ENCODE measurements around the gene CDH4.

CDH4 gene

DNA sequence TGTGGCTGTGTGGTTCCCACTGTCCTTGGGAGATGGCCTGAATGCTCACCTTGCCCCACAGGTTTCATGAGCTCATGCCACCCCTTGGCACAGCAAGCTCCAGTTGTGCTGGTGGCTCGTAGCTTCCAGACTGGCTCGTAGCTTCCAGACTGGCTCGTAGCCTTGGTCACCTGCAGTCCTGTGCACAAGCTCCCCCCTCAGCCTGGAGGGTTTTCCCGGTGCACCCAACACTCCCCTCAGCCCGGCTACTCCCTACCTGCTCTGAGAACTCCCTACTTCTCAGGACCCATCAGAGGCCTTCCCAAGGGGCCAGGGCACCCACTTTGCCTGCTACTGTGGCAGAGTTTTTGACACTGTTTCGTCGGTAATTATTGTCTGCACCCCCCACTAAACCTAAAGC is 528.0 kb downstream of the CDH4 start:
- DNase-seq: no peak

DNA sequence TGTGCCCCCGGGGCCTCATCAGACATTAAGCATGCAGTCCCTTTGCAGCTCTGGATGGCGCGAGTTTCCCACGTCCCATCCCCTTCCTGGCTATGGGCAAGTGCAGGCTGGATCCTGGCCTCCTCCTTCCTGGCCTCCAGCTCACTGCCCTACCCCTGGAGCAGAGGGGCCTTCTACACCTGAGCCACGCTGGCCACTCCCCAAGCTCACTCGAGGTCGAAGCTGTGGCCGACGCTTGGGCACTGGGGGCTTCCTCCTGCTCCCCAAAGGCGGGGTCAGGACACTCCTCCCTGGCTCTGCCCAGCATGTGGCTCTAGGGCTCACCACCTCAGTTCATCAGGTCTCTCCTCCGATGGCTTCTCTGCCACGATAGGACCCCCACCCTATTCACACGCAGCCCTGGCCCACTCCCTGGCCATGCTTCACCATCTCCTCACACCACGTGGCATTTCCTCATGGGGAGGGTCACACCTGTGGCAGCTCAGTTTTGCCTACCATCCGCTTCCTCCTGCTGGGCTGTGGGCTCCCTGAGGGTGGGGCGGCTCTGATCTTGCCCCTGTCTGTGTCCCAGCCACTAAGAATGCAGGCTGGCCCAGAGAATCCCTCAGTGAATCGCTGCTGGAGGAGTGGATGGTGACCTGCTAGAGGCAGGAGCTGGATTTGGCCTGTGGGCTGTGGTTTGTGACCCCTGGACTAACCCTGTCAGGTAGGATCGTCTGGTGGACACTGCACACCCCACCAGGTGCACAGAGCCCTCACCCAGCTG is 532.9 kb downstream of the CDH4 start:
- no peak for DNase-seq

DNA sequence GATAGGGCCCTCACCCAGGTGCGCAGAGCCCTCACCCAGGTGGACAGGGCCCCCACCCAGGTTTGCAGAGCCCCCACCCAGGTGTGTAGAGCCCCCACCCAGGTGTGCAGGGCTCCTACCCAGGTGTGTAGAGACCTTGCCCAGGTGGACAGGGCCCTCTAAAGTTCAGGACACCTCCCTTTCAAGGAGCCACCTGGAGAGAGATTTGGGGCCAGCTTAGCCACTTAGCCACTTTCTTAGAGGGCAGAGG is 533.4 kb downstream of the CDH4 start:
- DNase-seq: no peak

- DNase-seq: no peak
Measured at GRCh38 chr20:61786230-61786629, 534.2 kb downstream of the CDH4 start.

- no peak for DNase-seq
Measured at GRCh38 chr20:61788343-61788742, 536.3 kb downstream of the CDH4 start.

- DNase-seq: no peak
Measured at GRCh38 chr20:61789329-61789728, 537.3 kb downstream of the CDH4 start.

GRCh38 chr20:61790116-61790827 is 538.2 kb downstream of the CDH4 start:
- no peak for DNase-seq

DNA sequence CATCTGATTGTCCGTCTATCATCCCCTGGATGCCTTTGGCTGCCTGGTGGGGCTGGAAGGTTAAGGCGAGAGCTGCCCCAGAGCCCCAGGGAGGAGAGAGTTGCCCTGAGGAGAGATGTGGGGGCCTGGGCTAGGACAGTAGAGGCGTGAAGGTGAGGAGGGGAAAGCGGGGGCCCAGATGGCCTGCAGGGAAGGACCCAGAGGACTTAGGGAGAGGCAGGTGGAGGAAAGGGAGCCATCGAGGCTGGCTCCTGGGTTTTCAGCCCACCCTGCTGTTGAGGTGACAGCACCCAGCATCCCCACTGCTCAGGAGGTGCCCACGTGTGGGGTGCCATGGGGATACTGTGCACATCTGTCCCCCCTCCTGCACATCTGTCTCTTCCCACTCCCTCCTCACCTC is 539.9 kb downstream of the CDH4 start:
- DNase-seq: no peak

- no peak for DNase-seq
Measured at GRCh38 chr20:61795669-61796630, 543.9 kb downstream of the CDH4 start.

DNA sequence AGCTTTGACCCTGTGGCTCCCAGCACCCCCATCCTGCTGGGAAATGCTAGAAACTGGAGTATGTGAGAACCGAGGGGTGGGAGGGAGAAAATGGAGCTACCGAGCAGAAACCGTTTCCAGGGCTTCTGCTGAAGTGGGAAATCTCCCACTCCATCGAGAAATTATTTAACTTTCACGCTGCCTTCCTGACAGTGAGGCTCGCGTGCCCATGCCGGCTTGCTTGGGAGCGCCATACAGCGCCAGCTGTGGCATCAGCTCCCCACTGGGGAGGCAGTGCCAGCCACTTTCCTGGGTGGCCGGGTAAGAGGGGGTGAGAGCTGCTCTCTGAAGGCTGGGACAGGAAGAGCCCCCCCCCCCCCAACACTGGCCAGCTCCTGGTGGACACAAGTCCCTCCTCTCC is 544.7 kb downstream of the CDH4 start:
- no peak for DNase-seq

- DNase-seq: no peak
Measured at GRCh38 chr20:61797200-61797599, 545.1 kb downstream of the CDH4 start.

- no peak for DNase-seq
Measured at GRCh38 chr20:61797971-61798411, 545.9 kb downstream of the CDH4 start.

DNA sequence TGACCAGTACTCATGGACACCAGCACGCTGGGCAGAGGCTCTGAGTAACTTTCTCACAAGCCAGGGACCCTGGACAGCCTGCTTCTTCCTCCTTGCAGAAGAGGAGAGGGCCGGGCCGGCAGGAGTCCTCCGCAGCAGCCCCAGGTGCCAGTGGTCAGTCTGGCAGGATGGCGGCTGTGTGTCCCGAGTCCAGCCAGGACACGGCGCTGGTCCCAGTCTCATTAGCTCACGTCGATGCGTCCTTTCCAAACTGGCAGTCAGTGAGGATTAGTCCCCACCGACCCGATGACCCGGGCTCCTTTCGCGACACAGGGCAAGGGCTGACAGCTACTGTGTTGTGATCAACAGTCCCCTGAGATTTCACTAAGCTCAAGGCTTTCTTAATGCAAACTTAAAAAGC is 546.6 kb downstream of the CDH4 start:
- no peak for DNase-seq

GRCh38 chr20:61799394-61799923 is 547.4 kb downstream of the CDH4 start:
- DNase-seq: no peak

DNA sequence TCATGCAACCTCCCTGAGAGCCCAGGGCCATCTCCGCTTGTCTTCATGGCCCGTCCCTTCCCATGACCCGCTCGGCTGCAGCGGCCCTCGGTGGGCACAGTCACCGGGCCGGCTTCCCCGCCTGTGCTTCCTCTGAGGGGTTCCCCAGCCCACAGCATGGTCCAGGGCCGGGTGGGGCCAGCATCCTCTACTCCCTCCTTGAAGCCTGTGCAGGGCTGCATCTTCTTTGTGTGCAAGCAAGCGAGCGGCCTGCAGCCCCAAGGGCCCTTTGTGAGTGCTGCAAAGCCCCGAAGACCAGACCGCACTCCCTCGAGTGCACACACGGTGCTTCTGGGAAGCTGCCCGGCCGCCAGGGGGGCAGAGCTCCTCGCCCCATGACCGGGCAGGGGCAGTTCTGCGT is 547.9 kb downstream of the CDH4 start:
- no peak for DNase-seq

DNA sequence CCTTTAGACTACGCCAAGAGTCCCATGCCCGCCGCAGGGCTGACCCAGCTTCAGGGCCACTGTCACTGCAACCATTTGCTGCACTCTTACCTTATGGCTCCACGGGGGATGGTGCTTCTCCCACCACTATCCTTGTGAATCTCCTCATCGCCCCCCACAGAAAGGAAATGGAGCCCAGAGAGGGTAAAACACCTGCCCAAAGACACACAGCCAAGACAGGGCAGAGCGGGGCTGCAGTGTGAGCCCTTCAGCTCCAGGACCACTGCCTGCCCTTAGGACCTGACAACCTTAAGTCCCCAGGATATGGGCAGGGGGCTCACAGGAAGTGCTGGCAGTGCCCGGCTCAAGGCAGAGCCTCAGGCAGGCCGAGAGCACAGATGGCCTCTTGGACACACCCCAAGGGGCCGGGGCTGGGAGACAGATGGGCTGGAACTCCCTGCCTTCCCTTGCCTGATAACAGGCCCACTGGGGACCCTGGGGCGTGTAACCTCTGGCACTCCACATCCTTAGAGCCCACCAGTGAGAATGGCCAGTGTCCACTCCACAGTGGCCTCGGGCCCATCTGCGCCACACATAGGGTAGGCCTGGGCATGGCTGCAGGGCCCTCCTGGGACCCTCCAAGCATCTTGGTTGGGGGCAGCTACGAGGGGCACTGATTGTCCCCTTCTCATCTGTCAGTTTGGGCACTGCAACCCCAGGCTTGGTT is 548.5 kb downstream of the CDH4 start:
- no peak for DNase-seq

DNA sequence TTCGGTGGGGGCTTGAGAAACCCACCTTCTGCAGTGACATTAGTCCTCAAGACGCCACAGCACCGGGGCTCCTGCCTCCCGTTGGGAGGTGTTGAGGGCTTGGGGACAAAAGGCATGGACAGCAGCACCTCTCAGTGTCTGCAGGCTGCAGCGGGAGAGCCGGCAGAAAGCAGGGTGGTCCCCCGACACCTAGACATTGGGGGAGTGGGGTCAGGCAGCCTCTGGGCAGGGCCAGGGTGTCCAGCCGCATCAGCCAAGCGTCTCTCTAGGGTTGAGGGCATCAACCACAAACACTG is 549.0 kb downstream of the CDH4 start:
- DNase-seq: no peak

GRCh38 chr20:61801428-61801827 is 549.4 kb downstream of the CDH4 start:
- no peak for DNase-seq

DNA sequence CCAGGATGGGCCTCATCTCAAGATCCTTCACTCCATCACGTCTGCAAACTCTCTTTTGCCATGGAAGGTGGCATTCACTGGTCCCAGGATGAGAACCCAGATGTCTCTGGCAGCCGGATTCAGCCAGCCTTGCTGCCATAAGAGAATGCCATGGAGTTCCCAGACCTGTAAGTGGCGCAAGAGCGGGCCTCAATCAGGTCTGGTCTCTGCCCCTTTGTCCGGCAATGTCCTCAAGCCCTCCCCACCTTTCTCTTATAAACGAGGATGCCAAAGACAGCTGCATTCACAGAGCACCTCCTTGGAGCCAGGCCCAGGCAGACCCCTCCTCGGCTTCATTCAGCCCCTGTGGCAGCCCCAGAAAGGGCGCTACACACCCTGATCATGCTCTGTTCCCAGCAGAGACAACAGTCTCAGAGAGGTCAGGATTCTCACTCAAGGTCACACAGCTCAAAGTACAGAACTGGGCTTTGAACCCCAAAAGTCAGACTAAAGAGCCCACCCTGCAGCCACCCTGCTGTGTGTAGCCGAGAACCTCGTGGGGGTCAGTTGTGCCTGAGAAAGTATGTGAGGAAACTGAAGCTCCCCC is 549.9 kb downstream of the CDH4 start:
- DNase-seq: no peak

- no peak for DNase-seq
Measured at GRCh38 chr20:61802721-61803311, 550.8 kb downstream of the CDH4 start.

DNA sequence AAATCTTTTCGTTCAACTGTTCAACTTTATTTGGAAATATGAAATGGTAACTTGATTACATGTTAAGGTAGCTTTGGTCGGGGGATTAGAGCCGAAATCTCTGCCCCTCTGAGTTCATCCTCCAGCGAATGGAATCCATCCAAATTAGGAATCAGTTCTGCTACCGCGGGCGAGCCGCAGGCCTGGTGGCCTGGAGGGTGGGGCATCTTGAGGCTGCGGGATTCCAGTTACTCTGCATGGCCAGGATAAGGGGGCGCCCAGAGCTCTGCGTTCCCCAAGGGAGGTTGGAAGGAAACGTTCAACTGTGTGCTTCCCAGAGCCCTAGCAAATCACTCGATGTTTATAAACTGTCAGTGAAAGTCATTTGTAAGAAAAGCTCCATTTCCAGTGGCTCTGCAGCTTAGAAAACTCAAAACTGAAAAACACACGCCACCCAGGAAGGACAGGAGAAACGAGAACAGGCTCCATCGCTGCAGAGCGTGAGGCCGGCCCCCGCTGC is 551.4 kb downstream of the CDH4 start:
- DNase-seq: no peak
